GM18951 (cell line): ENCODE data around the gene ALDOA.

Experiments used
- POLR2A ChIP-seq: IDR thresholded peaks from 4 replicates; pipeline ENCODE4 v1.6.1; 2011; ENCODE audit warnings: mild to moderate bottlenecking; ENCODE audit not compliant: insufficient read length, insufficient read depth; ENCODE audit errors: extremely low read depth
- in situ Hi-C: fragments of 300-500 bp; cut with MboI; formaldehyde crosslinking; loops from one replicate; pipeline ENCODE4 v1.12.0; 2022; ENCODE audit warnings: low sequenced_read_pairs, mixed read lengths, inconsistent platforms; ENCODE audit not compliant: unreplicated experiment

ALDOA gene

DNA sequence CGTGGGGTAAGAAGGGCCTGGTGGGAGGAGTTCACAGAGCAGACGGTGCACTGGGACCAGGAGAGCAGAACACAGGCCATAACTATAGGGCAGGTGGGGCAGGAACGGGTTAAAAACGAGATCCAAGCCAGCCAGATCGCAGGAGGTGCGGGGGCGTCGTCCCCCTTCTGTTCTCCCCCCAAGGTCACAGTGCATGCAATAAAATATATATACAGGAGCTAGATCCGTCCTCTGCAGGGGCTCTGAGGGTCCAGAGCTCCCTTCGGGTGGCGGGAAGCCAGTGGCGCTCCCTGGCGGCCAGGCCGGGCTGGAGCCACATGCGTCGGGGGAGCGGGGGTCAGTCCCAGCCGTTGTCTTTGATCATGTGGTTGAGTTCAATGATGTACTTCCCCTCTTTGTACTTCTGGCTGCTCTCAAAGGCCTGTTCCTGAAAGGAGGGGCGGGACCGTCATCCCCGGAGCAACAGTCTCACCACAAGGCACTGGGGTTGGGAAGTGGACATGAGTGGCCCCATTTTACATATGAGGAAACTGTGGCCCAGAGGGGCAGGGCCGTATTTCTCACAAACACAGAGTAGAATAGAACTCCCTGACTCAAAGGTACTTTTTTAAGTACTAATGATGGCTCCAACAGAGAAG is 26.9 kb downstream of the ALDOA start:
- no peak for TF ChIP-seq POLR2A
- in situ Hi-C loops = no loop called here

DNA sequence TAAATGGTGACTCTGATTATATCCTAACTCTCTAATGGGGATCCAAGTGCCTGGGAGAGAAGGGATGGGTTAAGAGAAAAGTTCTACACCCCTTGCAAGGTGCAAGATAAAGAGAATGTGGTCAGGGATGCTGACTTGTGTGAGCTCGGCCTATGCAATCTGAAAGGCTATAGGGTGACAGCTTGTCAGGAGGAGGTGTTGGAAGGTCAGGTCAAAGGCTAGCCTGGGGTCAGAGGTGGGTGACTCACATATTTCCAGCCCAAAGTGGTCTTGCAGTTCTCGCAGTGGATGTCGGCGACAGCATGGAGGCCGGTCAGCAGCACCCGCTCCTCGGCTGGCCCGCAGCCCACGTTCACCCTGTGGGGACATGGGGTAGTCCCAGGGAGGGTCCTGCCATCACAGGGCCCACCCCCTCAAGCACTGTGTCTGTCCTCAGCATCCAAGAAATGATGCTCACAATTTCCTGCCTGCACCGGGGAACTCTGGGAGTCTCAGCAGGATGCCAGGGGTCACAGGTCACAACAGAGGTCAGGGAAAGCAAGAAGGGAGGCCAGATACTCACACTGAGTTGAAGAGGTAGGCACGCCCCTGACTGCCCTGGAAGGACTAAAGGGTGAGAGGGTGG is 29.1 kb downstream of the ALDOA start:
- in situ Hi-C loops = no loop called here
- no peak for TF ChIP-seq POLR2A

DNA sequence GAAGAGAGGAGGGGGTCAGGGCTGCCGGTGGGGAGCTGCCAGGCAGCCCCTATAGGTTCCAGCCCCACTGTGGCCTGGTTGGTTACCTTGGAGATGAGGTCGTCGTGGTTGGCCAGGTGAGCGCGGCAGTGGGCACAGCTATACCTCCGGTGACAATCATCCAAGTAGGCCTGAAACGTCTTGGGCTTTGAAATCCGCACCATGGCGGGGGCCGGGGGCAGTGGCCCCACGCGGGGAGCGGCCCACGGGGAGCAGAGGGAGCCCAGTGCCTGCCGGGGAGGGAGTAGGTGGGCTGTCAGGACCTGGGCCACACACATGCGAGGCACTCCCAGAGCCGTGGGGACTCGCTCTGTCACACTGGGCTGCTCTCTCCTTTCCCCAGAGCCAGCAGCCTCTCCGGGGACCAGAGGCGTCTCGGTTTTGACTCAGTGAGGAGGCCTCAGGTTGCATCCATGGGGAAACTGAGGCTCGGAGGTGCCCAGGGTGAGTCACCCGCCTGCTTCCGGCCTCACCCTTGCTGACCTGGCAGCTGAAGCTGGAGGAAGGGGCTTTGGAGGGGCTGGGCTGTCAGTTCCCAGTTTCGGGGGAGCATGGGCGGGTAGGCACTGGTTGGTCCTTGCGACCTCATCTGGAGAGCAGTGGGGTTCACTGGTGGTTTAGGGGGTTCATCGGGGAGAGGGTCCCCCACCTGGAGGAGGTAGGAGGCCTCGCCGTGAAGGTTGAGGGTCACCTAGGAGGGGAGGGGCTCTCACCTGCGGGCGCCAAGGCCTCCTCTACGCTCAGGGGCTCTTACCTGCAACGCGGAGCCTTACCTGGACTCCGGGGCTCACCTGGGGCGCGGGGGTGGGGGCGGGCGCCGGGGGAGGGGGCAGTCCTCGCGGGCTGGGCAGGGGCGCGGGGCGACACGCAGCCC is 29.9 kb downstream of the ALDOA start:
- in situ Hi-C loops = no loop called here
- no peak for TF ChIP-seq POLR2A

DNA sequence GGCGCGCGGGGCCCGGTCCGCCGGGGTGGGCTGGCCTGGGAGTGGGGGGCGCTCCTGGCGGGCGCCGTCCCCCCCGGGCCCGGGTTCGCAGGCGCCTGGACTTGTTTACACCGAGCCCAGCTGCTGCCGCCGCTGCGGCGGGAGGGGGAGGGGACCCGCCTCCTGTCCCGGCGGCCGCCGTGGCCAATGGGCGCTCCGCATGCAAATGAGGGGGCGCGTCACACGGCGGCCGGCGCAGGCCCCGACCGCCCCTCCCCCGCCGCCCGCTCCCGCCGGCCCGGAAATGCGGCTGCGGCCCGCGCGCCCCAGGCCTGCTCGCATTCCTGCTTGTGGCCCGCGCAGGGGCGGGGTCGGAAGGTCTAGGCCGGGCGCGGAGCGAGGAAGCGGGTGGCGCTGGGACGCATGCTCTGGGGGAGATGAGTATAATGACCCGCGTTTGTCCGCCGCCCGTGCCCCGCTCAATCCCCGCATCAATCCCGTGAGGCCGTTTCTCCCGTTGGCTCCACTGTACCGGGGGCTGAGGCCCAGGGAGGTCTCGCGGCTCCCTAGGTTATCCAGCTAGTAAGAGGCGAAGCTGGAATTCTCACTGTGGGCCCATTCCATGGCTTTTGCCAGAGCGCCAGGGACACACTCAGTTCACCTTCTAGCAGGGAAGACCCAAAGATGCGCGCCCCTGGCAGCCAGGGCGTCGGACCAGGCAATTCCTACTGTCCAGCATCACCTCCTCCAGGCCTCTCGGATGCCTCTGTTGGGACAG is 30.7 kb downstream of the ALDOA start, which contains the start of gene YPEL3:
YPEL3 (minus strand) TSS at position 109 of the 757 bp plus-strand sequence. CDS start 731 bp downstream, outside the sequence.
- peak; percentile 75 for TF ChIP-seq POLR2A
- in situ Hi-C loops = no loop called here

DNA sequence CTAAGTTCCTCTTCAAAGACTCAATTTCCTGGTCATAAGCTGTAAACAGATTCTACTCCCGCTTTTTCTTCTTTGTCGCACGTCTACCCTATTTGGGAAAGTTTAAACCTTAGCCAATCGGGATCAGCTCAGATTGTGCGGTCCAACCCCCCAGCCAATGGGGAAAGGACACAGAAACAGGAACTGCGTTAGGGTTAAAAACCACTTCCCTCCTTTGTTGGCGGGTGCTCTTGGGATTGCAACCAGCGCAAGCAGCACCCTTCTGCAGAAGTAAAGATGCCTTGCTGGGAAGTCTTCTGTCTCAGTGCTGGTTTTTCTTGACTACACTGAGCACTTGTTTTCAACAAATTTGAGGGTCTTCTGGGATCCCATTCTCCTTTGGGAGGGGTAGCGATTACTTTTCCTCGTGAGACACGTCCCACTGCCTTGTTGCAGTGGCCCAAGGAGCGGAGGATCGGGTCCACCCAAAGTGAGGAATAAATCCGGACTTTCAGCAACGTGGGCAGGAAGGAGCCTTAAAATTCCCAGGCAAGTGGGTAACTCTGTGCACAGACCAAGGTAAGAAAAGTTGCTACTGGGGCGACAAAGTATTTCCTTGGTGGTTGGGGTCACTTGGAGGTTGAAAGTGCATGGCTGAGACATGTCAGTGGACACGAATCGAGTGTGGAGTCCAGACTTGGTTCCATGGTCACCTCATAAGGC is 31.5 kb downstream of the ALDOA start:
- TF ChIP-seq POLR2A = no peak
- in situ Hi-C loops = no loop called here

DNA sequence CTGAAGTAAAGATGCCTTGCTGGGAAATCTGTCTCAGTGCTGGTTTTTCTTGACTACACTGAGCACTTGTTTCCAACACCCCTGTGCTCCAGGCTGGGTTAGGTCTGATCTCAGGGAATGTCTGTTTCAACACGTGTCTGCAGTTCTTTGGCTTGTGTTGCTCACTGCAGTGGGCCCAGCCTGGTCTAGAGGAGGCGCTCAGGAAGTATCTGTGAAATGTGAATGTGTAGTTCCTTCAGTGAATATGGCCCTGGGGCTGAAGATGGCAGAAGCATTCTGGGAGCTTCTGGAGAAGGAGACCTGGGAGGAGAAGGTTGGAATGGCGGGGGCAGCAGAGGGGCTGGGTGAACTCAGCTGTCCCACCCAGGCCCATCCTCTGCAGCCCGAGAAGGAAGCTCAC is 38.5 kb downstream of the ALDOA start:
- in situ Hi-C loops = loop anchor here (25.0 kb wide), 1 partner anchor 642 kb away; the partner anchor contains the start of genes BOLA2, SLX1B and SULT1A4
- TF ChIP-seq POLR2A = no peak

DNA sequence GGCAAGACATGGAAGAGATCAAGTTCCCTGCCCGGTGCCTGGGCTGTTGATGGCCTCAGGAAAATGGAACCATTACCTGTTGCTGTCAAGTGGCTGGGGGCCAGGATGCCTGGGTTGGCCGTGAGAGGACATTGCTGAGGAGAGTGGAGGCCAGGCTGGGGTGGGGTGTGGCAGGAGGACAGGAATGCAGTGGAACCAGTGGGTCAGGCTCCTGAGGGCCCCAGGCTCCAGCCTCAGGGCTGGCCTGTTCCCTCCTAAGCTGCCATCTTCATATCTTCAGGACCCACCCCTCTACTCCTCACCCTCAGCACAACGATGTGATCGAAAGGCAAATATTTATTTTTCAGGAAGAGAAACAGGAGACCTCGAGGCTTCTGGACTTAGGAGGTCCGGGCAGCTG is 38.9 kb downstream of the ALDOA start:
- TF ChIP-seq POLR2A = no peak
- in situ Hi-C loops = loop anchor here (25.0 kb wide), 1 partner anchor 642 kb away; the partner anchor contains the start of genes BOLA2, SLX1B and SULT1A4

DNA sequence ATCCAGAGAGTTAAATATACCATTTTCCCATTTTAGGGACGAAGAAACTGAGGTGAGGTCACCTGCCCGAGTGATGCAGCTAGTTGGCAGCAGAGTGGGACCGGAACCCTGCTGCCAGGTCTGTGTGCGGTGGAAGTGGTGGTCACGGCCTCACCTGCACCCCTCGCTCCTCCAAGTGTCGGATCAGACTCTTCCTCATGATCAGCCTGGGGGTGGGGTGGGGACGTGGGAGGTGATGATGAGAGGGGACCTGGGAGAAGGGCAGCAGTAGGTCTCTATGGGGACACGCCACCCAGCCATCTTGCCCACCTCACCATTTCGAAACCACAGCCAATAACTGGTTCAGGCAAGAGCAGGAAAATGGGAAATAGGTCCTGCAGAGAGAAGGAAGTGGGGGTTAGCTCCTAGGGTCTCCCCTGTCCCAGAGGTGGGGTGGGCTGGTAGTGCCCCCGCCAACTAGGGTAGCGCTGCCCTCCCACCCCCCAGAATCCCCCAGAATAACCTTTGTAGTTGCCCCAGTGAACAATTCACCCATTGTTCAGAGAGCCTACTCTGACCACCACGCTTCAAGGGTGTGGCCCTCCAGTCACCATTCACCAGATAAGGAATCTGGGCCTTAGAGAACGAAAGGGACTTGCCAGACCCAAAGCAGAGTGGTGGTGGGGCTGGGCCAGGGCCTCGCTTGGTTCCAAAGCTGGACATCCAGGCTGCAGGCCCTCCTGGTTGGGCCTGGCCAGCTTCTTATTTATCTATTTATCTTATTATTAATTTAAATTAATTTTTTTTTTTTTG is 42.7 kb downstream of the ALDOA start:
- no peak for TF ChIP-seq POLR2A
- in situ Hi-C loops = loop anchor here (25.0 kb wide), 1 partner anchor 646 kb away; the partner anchor contains the start of genes BOLA2, SLX1B and SULT1A4

DNA sequence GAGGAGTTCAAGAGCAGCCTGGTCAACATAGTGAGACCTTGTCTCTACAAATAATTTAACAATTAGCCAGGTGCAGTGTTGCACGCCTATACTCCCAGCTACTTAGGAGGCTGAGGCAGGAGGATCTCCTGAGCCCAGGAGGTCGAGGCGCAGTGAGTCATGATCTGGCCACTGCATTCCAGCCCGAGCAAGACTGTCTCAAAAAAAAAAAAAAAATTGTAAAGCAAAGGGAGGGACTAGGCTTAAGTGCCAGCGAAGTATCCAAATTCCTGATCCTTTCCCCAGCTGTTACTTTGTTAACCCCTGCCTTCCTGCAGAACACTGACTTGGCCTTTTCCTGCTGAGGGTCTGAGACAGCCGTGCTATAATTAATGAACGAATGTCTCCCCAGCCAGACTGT is 45.1 kb downstream of the ALDOA start:
- in situ Hi-C loops = loop anchor here (25.0 kb wide), 1 partner anchor 648 kb away; the partner anchor contains the start of genes BOLA2, SLX1B and SULT1A4
- TF ChIP-seq POLR2A = no peak

DNA sequence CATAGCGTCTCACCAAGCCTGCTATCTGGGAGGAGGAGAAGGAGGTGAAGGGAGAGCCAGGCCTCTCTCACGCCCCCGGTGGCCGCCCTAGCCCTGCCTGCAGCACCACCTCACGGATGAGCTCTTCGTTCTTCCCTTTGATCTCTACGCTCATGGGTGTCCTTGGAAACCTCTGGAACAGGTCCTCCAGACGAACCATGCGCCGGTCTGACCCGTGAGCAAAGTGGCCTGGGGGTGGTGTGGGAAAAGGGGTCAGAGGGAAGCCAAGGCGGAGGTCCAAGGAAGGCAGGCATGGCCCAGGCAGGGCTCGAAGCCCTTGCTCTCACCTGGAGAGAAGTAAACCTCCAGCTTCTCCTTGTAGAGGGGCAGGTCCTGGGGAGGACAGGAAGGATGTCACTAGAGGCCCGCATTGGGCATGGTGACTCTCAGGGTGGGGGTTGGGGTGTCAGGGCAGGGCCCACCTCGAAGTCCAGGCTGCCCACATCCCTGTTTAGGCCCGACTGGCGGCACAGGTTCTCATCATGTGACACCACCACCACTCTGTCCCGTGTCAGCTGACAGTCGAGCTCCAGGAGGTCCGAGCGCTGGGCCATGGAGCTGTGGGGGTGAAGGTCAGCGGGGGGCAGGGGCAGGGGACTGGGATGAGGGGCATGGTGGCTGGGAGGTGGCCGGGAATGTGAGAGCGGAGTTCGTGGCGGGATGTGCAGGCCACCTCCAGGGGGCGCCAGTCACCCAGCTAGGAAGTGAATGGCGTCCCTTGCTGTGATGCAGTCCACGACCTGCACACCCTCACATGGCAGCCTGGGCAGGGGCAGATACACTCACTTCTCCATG is 46.9 kb downstream of the ALDOA start:
- TF ChIP-seq POLR2A = no peak
- in situ Hi-C loops = loop anchor here (25.0 kb wide), 1 partner anchor 650 kb away; the partner anchor contains the start of genes BOLA2, SLX1B and SULT1A4
